Measurements from ENCODE around the gene BMX.

Gene BMX

GRCh38 chrX:15500497-15500966 is at the start of gene BMX:
BMX (plus strand) TSS chrX:15500807; CDS start chrX:15508354, 7,547 bp downstream.
- Histone ChIP-seq H3K9ac (ENCODE audit: insufficient read length) (no peak within 1 kb of the TSS), H3K36me3 (ENCODE audit: insufficient read depth, low read length) (no peaks in the 10 kb centered on the region), H3K9me3 (ENCODE audit: low read depth, low read length) (no peaks in the 10 kb centered on the region), H3K4me3 (no peak within 1 kb of the TSS), H3K27ac (no peak within 1 kb of the TSS)
- TF ChIP-seq POLR2AphosphoS5 (IDR thresholded peaks at IDR 0.05; ENCODE audit: borderline replicate concordance, low read depth, low read length) (no peak), FOXP2 (optimal IDR thresholded peaks at IDR 0.05; ENCODE audit: control extremely low read depth, extremely low read length, insufficient read depth) (no peak), EZH2 (IDR thresholded peaks at IDR 0.05) (no peak)
- no peak for DNase-seq (ENCODE audit: low read depth, low spot score)

GRCh38 chrX:15451913-15452312 is 48.7 kb upstream of the BMX start:
- no peak for TF ChIP-seq POLR2AphosphoS5 (IDR thresholded peaks at IDR 0.05; ENCODE audit: borderline replicate concordance, low read depth, low read length)
- no peak for TF ChIP-seq FOXP2 (optimal IDR thresholded peaks at IDR 0.05; ENCODE audit: control extremely low read depth, extremely low read length, insufficient read depth)
- no peak for TF ChIP-seq EZH2 (IDR thresholded peaks at IDR 0.05)
- Histone ChIP-seq H3K36me3 (ENCODE audit: insufficient read depth, low read length) (no peaks in the 10 kb centered on the region), H3K9me3 (ENCODE audit: low read depth, low read length) (no peaks in the 10 kb centered on the region), H3K4me3 (no peak overlapping the region), H3K27ac (no peak overlapping the region), H3K9ac (ENCODE audit: insufficient read length) (no peak overlapping the region)
- DNase-seq (ENCODE audit: low read depth, low spot score), result no peak

- DNase-seq (ENCODE audit: low read depth, low spot score), result no peak
- H3K9ac ChIP-seq (ENCODE audit: insufficient read length), result no peak overlapping the region
- H3K36me3 ChIP-seq (ENCODE audit: insufficient read depth, low read length), result no peaks in the 10 kb centered on the region
- no peak overlapping the region for H3K4me3 ChIP-seq
- H3K27ac ChIP-seq, result no peak overlapping the region
- H3K9me3 ChIP-seq (ENCODE audit: low read depth, low read length), result no peaks in the 10 kb centered on the region
- TF ChIP-seq EZH2 (IDR thresholded peaks at IDR 0.05) (no peak), POLR2AphosphoS5 (IDR thresholded peaks at IDR 0.05; ENCODE audit: borderline replicate concordance, low read depth, low read length) (no peak)
These were observed 35.9 kb upstream of the BMX start for GRCh38 chrX:15464704-15465103.

DNA sequence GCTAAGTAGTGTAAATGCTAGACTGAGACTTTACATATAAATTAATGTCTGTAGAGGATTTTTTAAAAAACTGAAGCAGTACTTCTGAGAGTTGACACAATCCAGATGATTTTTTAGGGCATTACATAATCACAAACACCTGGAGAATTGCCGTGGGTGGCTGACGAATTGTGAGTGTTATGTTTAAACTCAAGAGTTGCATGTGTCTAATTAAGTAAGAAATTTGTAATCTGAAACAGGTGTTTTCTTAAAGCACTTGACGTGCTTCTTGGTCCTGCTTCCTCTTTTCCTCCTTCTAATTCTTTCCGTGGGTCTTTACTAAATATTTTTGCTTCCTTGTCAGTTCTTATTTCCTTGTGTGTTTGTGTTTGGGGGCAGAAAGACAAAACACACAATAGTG is 35.3 kb upstream of the BMX start:
- Histone ChIP-seq H3K9me3 (ENCODE audit: low read depth, low read length) (no peaks in the 10 kb centered on the region), H3K4me3 (no peak overlapping the region), H3K9ac (ENCODE audit: insufficient read length) (no peak overlapping the region), H3K36me3 (ENCODE audit: insufficient read depth, low read length) (no peaks in the 10 kb centered on the region), H3K27ac (no peak overlapping the region)
- no peak for DNase-seq (ENCODE audit: low read depth, low spot score)
- TF ChIP-seq EZH2 (IDR thresholded peaks at IDR 0.05) (no peak), POLR2AphosphoS5 (IDR thresholded peaks at IDR 0.05; ENCODE audit: borderline replicate concordance, low read depth, low read length) (no peak), FOXP2 (optimal IDR thresholded peaks at IDR 0.05; ENCODE audit: control extremely low read depth, extremely low read length, insufficient read depth) (no peak)

GRCh38 chrX:15465896-15466651 is 34.5 kb upstream of the BMX start:
- Histone ChIP-seq H3K4me3 (no peak overlapping the region), H3K9ac (ENCODE audit: insufficient read length) (no peak overlapping the region), H3K9me3 (ENCODE audit: low read depth, low read length) (no peaks in the 10 kb centered on the region), H3K27ac (no peak overlapping the region), H3K36me3 (ENCODE audit: insufficient read depth, low read length) (no peaks in the 10 kb centered on the region)
- TF ChIP-seq EZH2 (IDR thresholded peaks at IDR 0.05) (no peak), POLR2AphosphoS5 (IDR thresholded peaks at IDR 0.05; ENCODE audit: borderline replicate concordance, low read depth, low read length) (no peak), FOXP2 (optimal IDR thresholded peaks at IDR 0.05; ENCODE audit: control extremely low read depth, extremely low read length, insufficient read depth) (no peak)
- DNase-seq (ENCODE audit: low read depth, low spot score), result no peak

DNA sequence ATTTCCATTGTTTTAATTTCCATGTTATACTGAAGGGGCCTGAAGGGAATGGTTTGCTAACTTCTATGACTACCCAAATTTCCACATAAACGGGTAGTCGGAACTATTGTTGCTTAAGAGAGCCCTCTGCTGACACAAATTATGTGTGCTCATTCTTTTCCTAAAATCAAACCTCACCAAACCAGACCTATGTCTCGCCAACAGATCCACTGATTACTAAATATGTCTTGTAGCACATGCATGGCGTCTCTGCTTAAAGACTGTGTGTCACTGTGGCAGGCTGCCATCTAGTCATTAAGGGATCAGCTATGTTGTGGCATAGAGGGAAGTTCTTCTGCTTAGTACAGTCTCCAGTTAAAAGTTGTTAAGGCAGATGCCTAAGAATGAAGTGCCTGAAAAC is 32.6 kb upstream of the BMX start:
- no peak overlapping the region for H3K4me3 ChIP-seq
- no peaks in the 10 kb centered on the region for H3K36me3 ChIP-seq (ENCODE audit: insufficient read depth, low read length)
- H3K9me3 ChIP-seq (ENCODE audit: low read depth, low read length), result no peaks in the 10 kb centered on the region
- DNase-seq (ENCODE audit: low read depth, low spot score), result no peak
- TF ChIP-seq POLR2AphosphoS5 (IDR thresholded peaks at IDR 0.05; ENCODE audit: borderline replicate concordance, low read depth, low read length), result no peak
- TF ChIP-seq FOXP2 (optimal IDR thresholded peaks at IDR 0.05; ENCODE audit: control extremely low read depth, extremely low read length, insufficient read depth), result no peak
- no peak for TF ChIP-seq EZH2 (IDR thresholded peaks at IDR 0.05)
- no peak overlapping the region for H3K27ac ChIP-seq
- no peak overlapping the region for H3K9ac ChIP-seq (ENCODE audit: insufficient read length)

GRCh38 chrX:15469613-15470012 is 31.0 kb upstream of the BMX start:
- Histone ChIP-seq H3K27ac (no peak overlapping the region), H3K4me3 (no peak overlapping the region), H3K9ac (ENCODE audit: insufficient read length) (no peak overlapping the region), H3K36me3 (ENCODE audit: insufficient read depth, low read length) (no peaks in the 10 kb centered on the region), H3K9me3 (ENCODE audit: low read depth, low read length) (no peaks in the 10 kb centered on the region)
- TF ChIP-seq EZH2 (IDR thresholded peaks at IDR 0.05), result no peak
- no peak for TF ChIP-seq POLR2AphosphoS5 (IDR thresholded peaks at IDR 0.05; ENCODE audit: borderline replicate concordance, low read depth, low read length)
- no peak for TF ChIP-seq FOXP2 (optimal IDR thresholded peaks at IDR 0.05; ENCODE audit: control extremely low read depth, extremely low read length, insufficient read depth)
- DNase-seq (ENCODE audit: low read depth, low spot score), result no peak

DNA sequence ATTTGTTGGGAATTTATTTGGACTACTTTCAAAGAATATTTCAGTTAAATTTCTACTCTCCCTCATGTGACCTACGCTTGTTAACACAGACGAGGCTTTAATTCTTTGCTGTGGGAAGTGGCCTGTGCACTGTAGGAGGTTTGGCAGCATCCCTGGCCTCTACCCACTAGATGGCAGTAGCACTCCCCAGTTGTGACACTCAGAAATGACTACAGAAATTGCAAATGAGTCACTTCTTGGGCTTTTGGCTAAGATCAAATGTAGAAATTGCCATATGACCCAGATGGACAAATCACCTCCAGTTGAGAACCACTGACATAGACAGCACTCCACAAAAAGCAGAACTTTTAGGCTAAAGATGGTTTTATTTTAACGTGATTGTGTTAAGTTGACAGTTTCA is 29.6 kb upstream of the BMX start:
- TF ChIP-seq EZH2 (IDR thresholded peaks at IDR 0.05) (no peak), FOXP2 (optimal IDR thresholded peaks at IDR 0.05; ENCODE audit: control extremely low read depth, extremely low read length, insufficient read depth) (no peak), POLR2AphosphoS5 (IDR thresholded peaks at IDR 0.05; ENCODE audit: borderline replicate concordance, low read depth, low read length) (no peak)
- Histone ChIP-seq H3K9ac (ENCODE audit: insufficient read length) (no peak overlapping the region), H3K36me3 (ENCODE audit: insufficient read depth, low read length) (no peaks in the 10 kb centered on the region), H3K27ac (no peak overlapping the region), H3K9me3 (ENCODE audit: low read depth, low read length) (no peaks in the 10 kb centered on the region), H3K4me3 (no peak overlapping the region)
- DNase-seq (ENCODE audit: low read depth, low spot score), result peak; percentile 22

- DNase-seq (ENCODE audit: low read depth, low spot score), result no peak
- H3K4me3 ChIP-seq, result no peak overlapping the region
- H3K9ac ChIP-seq (ENCODE audit: insufficient read length), result no peak overlapping the region
- no peaks in the 10 kb centered on the region for H3K9me3 ChIP-seq (ENCODE audit: low read depth, low read length)
- TF ChIP-seq FOXP2 (optimal IDR thresholded peaks at IDR 0.05; ENCODE audit: control extremely low read depth, extremely low read length, insufficient read depth) (no peak), POLR2AphosphoS5 (IDR thresholded peaks at IDR 0.05; ENCODE audit: borderline replicate concordance, low read depth, low read length) (no peak), EZH2 (IDR thresholded peaks at IDR 0.05) (no peak)
- no peaks in the 10 kb centered on the region for H3K36me3 ChIP-seq (ENCODE audit: insufficient read depth, low read length)
- no peak overlapping the region for H3K27ac ChIP-seq
These were observed 28.1 kb upstream of the BMX start for GRCh38 chrX:15472531-15472930.
